Measurements from ENCODE around the gene CCT2. TPM values are rescaled to one million over a fixed set of nuclear protein-coding genes. Genes with fewer than 3 reads are reported as not detected.

The CCT2 gene
- 100 to 1,000 TPM; 178 to 384 TPM for total RNA-seq

DNA sequence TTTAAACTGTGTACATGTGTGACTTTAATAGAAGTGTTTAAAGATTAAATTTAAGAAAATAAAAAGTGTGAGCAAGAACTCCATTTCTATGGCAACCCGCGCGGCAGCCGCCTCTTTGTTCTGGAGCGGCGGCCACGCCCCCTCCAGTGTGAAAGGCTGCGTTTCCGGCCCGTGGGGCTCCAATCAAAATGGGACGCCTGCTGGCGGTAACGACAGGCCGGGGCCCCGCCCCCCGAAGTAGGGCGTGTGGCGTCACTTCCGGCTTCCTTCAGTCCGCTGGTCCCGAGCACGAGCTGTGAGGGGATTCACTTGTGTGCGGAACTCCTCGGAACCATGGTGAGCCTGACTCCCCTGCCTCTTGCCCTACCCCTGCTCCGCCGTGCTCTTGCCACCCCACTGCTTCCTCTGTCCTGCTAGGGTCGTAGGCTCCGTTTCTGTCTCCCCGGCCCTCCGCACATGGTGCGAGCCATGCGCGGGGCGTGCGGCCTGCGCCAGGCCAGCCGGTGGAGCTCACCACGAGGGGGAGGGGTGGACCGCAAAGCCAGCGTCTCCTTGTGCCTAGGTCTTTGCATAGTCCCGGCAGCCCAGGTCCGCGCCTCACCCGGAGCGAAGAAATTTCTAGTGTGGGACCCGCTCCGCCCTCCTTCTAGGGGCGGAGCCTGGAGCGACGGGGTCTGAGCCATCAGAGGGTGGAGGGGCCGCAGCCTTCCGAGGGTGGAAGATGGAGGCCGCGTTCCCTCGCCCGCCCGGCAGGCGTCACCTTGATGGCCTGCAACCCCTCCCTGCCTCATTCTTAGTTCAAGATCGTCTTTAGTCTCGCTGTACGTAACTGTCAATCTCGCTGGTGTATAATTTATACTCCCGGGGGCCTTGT lies at the start of gene CCT2:
TSS of gene CCT2 (plus strand) at position 271 of the 874 bp plus-strand sequence. CDS start at position 334, 63 bp downstream.
- Mint-ChIP-seq H3K36me3 (ENCODE audit: low read depth) (peaks cover 52% of the 10 kb centered on the region), H3K4me1 (no peaks in the 10 kb centered on the region), H3K9me3 (no peaks in the 10 kb centered on the region), H3K4me3 (peak within 1 kb of the TSS; percentile 98), H3K27ac (peak within 1 kb of the TSS; percentile 96), H3K27me3 (no peaks in the 10 kb centered on the region)
- ATAC-seq (replicated peaks), result peak; percentile 98

DNA sequence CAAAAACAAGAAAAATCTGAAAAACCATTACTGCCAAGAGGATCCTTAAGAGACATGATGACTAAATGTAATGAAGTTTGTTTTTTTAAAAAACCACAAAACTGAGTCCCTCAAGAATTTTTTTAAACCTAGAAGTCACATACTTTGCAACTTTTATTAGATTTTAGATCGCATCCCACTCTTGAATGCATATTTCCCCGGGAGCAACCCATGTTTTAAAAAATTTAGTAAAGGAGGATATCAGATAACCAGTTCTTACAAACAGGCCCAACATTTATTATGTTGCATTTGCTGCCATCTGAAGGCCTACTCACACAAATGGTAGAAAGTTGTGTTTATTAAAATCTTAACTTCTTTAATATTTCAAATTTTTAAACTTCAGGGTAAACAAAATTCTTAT lies 44.3 kb upstream of the CCT2 start:
- Mint-ChIP-seq H3K36me3 (ENCODE audit: low read depth) (peaks cover 36% of the 10 kb centered on the region), H3K27ac (no peak overlapping the region), H3K4me1 (peaks cover 5% of the 10 kb centered on the region), H3K27me3 (no peaks in the 10 kb centered on the region), H3K4me3 (no peak overlapping the region), H3K9me3 (peaks cover 6% of the 10 kb centered on the region)
- ATAC-seq (replicated peaks), result no peak

DNA sequence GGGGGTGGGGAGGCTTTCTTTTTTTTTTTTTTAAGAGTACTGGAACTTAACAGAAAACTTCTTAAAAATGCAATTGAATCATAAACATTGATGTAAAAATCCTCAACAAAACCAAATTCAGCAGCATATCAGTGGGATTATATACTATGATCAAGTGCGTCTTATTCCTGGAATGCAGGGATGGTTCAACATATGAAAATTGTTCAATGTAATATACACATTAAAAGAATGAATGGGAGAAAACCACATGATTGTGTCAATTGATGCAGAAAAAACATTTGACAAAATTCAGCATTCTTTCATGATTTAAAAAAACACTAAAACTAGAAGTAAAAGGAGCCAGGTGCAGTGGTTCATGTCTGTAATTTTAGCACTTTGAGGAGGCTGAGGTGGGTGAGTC lies 41.2 kb upstream of the CCT2 start:
- H3K4me1 Mint-ChIP-seq, result peaks cover 13% of the 10 kb centered on the region
- peaks cover 6% of the 10 kb centered on the region for H3K9me3 Mint-ChIP-seq
- no peak overlapping the region for H3K4me3 Mint-ChIP-seq
- H3K27ac Mint-ChIP-seq, result no peak overlapping the region
- H3K27me3 Mint-ChIP-seq, result no peaks in the 10 kb centered on the region
- ATAC-seq (replicated peaks), result peak; percentile 32
- H3K36me3 Mint-ChIP-seq (ENCODE audit: low read depth), result peaks cover 22% of the 10 kb centered on the region

DNA sequence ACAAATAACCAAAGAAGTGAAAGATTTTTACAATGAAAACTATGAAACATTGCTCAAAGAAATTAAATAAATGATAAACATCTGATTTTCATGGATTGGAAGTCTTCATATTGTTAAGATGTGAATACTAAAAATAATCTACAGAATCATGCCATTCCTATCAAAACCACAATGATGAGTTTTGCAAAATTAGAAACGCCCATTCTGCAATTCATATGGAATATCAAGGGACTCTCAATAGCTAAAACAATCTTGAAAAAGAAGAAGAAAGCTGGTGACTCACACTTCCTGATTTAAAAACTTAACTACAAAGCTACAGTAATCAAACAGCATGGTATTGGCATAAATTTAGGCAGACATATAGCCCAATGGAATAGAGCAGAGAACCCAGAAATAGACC lies 40.2 kb upstream of the CCT2 start:
- H3K36me3 Mint-ChIP-seq (ENCODE audit: low read depth), result peaks cover 17% of the 10 kb centered on the region
- H3K27me3 Mint-ChIP-seq, result no peaks in the 10 kb centered on the region
- no peak overlapping the region for H3K4me3 Mint-ChIP-seq
- ATAC-seq (replicated peaks), result peak; percentile 23
- H3K27ac Mint-ChIP-seq, result no peak overlapping the region
- peaks cover 6% of the 10 kb centered on the region for H3K9me3 Mint-ChIP-seq
- peaks cover 13% of the 10 kb centered on the region for H3K4me1 Mint-ChIP-seq

DNA sequence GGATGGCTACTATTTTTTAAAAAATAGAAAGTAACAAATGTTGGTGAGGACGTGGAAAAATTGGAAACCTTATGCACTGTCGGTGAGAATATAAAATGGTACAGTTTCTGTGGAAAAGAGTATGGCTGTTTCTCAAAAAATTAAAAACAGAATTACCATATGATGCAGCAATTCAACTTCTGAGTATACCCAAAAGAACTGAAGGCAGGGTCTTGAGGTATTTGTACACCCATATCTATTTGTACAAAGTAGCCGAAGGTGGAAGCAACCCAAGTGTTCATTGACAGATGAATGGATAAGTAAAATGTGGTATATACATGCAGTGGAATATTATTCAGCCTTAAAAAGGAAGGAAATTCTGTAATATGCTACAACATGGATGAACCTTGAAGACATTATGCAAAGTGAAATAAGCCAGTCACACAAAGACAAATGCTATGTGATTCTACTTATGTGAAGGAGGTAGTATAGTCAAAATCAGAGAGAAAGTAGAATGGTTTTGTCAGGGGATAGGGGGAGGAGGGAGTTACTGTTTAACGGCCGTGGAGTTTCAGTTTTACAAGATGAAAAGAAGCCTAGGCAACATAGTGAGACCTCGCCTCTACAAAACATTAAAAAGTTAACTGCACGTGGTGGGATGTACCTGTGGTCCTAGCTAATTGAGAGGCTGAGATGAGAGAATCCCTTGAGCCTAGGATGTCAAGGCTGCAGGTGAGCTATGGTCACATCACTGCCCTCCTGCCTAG lies 38.4 kb upstream of the CCT2 start:
- peaks cover 9% of the 10 kb centered on the region for H3K36me3 Mint-ChIP-seq (ENCODE audit: low read depth)
- H3K27ac Mint-ChIP-seq, result peak overlapping the region; percentile 33
- peaks cover 6% of the 10 kb centered on the region for H3K9me3 Mint-ChIP-seq
- peak; percentile 89 for ATAC-seq (replicated peaks)
- peaks cover 13% of the 10 kb centered on the region for H3K4me1 Mint-ChIP-seq
- H3K4me3 Mint-ChIP-seq, result peak overlapping the region; percentile 5
- H3K27me3 Mint-ChIP-seq, result no peaks in the 10 kb centered on the region

DNA sequence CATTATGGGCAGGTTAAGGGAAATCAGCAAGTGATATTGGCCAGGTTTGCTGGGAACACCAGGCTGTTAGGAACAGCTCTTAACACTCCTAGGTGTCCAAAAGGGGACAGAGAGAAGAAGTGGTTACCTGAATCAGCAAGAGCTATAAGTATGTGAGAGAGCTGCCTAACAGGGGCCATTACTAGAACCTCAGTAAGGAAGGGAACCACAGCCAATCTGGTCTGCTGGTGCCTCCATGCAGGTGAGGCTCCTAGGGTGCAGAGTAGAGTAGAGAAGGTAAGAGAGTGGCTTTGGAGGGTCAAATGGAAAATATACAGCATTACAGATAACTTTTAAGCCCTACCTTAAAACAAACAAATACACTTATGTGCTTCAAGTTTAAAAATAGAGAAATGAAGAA lies 36.6 kb upstream of the CCT2 start:
- H3K9me3 Mint-ChIP-seq, result peaks cover under 1% of the 10 kb centered on the region
- H3K36me3 Mint-ChIP-seq (ENCODE audit: low read depth), result peaks cover 2% of the 10 kb centered on the region
- H3K4me3 Mint-ChIP-seq, result no peak overlapping the region
- H3K4me1 Mint-ChIP-seq, result peaks cover 8% of the 10 kb centered on the region
- ATAC-seq (replicated peaks), result no peak
- no peak overlapping the region for H3K27ac Mint-ChIP-seq
- no peaks in the 10 kb centered on the region for H3K27me3 Mint-ChIP-seq

DNA sequence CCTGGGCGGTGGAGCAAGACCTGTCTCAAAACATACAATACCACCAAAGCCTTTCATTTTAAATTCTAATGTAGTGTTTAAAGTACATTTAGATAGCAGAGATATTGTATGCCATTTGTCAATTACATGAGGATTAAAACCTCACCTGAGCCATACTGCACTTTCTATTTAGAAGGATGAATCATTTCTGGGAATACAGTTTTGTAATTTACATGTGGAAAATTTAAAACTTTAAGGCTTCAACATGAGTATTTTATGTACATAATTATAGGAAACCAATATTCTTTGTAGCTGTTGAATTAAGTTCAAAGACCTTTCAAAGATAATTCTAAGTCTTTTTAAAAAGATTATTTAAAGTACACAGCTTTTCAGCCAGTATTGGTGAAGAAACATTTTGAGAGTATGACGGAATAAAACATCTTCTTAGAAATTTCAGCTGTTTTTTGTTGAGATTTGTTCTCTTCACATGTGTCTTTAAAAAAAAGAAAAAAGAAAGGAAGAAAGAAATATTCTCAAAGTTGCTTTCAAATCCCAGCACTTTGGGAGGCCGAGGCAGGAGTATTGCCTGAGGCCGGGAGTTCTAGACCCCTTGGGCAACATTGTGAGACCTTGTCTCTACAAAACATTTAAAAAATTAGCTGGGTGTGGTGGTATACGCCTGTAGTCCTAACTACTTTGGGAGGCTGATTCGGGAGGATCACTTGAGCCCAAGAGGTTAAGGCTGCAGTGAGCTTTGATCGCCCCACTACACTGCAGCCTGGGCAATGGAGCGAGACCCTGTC lies 34.5 kb upstream of the CCT2 start:
- no peak for ATAC-seq (replicated peaks)
- H3K4me1 Mint-ChIP-seq, result peaks cover 8% of the 10 kb centered on the region
- H3K4me3 Mint-ChIP-seq, result no peak overlapping the region
- H3K9me3 Mint-ChIP-seq, result no peaks in the 10 kb centered on the region
- H3K36me3 Mint-ChIP-seq (ENCODE audit: low read depth), result no peaks in the 10 kb centered on the region
- H3K27me3 Mint-ChIP-seq, result no peaks in the 10 kb centered on the region
- no peak overlapping the region for H3K27ac Mint-ChIP-seq

DNA sequence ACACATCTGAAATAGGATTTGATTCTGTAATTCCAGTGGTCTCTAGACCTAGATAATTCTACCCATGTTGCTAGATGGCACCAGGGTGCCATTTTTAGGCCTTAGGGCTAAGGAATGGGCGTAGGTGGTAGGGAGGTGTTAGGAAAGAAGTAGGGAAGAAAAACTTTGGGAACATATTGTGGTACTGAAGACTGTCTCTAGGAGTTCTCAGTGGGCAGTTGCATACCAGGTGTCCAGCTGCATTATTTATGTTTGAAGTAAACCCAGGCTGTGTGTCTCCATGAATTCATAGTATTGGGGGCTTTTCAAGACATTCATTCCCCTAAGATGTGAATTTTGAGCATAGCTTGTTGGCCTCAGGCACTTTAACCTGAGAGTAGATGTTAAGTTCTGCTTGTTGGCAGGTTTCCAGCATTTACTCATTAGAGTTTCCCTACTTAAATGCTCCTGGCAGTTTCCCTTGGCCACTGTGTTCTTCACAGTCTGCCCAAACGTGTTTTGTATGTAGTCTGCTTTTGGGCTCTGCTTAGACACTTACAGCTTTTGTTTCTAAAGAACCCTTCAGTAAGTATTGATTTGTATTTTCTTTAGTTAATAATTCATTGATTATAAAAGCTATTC lies 31.5 kb upstream of the CCT2 start:
- Mint-ChIP-seq H3K9me3 (no peaks in the 10 kb centered on the region), H3K27me3 (no peaks in the 10 kb centered on the region)

DNA sequence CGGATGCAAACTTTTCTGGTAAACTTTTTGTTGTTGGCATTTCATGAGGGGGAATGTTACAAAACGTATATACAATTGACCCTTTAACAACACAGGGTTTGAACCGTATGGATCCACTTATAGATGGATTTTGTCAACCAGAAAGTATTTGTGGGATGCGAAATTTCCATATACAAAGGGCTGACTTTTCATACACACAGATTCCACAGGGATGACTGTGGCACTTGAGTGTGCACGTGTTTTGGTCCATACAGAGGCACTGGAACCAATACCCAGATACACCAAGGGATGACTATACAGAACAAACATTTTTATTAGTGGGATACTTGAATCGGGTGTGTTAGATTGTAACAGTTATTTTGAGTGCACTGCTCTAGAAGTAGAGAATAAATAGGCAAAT lies 29.8 kb upstream of the CCT2 start:
- Mint-ChIP-seq H3K9me3 (no peaks in the 10 kb centered on the region), H3K4me1 (no peaks in the 10 kb centered on the region), H3K4me3 (no peak overlapping the region), H3K27me3 (no peaks in the 10 kb centered on the region), H3K36me3 (ENCODE audit: low read depth) (no peaks in the 10 kb centered on the region), H3K27ac (no peak overlapping the region)
- ATAC-seq (replicated peaks), result no peak

More for the DNA sequence above, 31.5 kb upstream of the CCT2 start:
- Mint-ChIP-seq H3K4me3 (no peak overlapping the region), H3K27ac (no peak overlapping the region), H3K36me3 (ENCODE audit: low read depth) (no peaks in the 10 kb centered on the region), H3K4me1 (no peaks in the 10 kb centered on the region)
- ATAC-seq (replicated peaks), result no peak

DNA sequence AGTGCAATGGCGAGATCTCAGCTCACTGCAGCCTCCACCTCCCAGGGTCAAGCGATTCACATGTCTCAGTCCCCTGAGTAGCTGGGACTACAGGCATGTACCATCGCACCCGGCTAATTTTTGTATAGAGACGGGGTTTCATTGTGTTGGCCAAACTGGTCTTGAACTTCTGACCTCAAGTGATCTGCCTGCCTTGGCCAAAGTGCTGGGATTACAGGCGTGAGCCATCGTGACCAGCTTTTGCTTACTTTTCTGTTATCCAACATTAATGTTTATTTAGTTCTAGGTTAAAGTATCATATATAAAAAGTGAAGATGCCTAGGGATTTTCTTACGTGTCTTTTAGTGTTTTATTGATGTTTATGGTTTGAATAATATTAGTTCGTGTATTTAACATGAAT lies 28.9 kb upstream of the CCT2 start:
- H3K36me3 Mint-ChIP-seq (ENCODE audit: low read depth), result peaks cover under 1% of the 10 kb centered on the region
- no peak overlapping the region for H3K4me3 Mint-ChIP-seq
- H3K9me3 Mint-ChIP-seq, result no peaks in the 10 kb centered on the region
- H3K4me1 Mint-ChIP-seq, result no peaks in the 10 kb centered on the region
- no peak overlapping the region for H3K27ac Mint-ChIP-seq
- no peak for ATAC-seq (replicated peaks)
- H3K27me3 Mint-ChIP-seq, result no peaks in the 10 kb centered on the region

DNA sequence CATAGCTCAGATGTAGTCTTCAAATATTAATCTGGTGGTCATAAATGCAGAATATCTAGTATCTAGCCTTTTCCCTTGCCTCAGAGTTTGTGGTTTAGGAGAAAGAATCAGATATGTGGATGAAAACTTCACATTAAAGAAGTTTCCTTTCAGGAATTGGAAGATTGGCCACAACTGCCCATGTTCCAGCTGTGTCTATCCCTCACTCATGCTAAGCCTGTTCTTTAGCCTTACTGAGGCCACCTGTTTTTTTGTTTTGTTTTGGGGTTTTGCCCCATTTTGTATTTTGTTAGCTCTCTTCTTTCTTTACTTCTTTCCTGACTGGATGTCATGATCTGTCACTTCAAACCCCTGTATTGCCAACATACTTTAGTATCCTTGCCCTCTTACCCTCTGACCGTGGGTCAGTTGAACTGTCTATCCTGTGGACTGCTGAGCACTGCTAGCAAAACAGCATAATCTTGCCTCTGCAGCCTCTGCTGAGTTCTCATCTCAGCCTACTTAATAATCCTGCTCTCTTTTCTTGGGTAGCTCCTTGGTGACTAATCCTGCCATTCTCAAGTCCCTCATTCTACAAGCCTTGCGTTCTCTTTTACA lies 22.0 kb upstream of the CCT2 start:
- ATAC-seq (replicated peaks), result no peak
- H3K4me1 Mint-ChIP-seq, result peaks cover 5% of the 10 kb centered on the region
- H3K4me3 Mint-ChIP-seq, result no peak overlapping the region
- H3K9me3 Mint-ChIP-seq, result no peaks in the 10 kb centered on the region
- peaks cover 16% of the 10 kb centered on the region for H3K36me3 Mint-ChIP-seq (ENCODE audit: low read depth)
- H3K27ac Mint-ChIP-seq, result no peak overlapping the region
- H3K27me3 Mint-ChIP-seq, result no peaks in the 10 kb centered on the region

DNA sequence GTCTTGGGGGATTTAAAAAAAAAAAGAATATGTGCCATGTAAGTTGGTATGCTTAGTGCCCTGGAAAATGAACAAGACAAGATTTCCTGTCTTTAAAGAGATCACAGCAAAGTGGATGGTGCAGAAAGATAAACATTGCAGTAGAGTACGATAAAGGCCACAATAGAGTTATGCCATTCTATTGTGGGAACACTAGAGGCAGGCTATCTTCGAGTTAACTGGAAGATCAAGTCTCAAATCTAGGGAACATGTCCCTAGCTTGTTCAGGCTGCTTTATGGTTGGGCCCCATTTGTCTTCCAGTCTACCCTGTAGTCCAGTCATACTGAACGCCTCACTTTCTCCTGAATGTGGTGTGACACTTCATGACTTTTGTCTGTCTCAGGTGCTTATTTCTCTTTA lies 18.7 kb upstream of the CCT2 start:
- H3K27ac Mint-ChIP-seq, result peak overlapping the region; percentile 26
- H3K4me1 Mint-ChIP-seq, result peaks cover 5% of the 10 kb centered on the region
- peaks cover 38% of the 10 kb centered on the region for H3K36me3 Mint-ChIP-seq (ENCODE audit: low read depth)
- no peaks in the 10 kb centered on the region for H3K9me3 Mint-ChIP-seq
- no peaks in the 10 kb centered on the region for H3K27me3 Mint-ChIP-seq
- ATAC-seq (replicated peaks), result no peak
- H3K4me3 Mint-ChIP-seq, result no peak overlapping the region

DNA sequence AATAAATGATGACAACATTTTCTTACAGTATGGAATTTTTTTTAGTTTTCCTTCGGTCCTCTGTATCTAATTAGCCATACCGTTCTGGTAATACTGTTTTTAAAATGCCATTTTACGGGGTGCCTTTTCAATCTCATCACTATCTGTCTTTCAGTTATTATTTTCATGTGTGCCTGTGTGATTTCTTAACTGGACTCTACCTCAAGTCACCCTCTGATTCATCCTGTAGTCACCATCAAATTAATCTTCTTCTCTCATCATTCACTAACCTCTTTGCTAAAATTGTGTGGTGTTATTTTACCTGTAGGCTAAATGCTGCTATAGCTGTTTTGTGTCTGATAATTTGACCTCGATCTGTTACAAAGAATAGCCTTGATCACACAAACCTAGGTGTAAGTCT lies 16.0 kb upstream of the CCT2 start:
- H3K27ac Mint-ChIP-seq, result peak overlapping the region; percentile 40
- H3K9me3 Mint-ChIP-seq, result no peaks in the 10 kb centered on the region
- H3K4me1 Mint-ChIP-seq, result peaks cover 5% of the 10 kb centered on the region
- ATAC-seq (replicated peaks), result peak; percentile 24
- no peak overlapping the region for H3K4me3 Mint-ChIP-seq
- peaks cover 57% of the 10 kb centered on the region for H3K36me3 Mint-ChIP-seq (ENCODE audit: low read depth)
- no peaks in the 10 kb centered on the region for H3K27me3 Mint-ChIP-seq

Data from activated T-helper 17 cell treated with anti-CD3 and anti-CD28 coated beads, Interleukin-2, amount 50 U/mL, for 72 hours (primary cell).